ENCODE measurements around the gene NLRP9.

Gene NLRP9

DNA sequence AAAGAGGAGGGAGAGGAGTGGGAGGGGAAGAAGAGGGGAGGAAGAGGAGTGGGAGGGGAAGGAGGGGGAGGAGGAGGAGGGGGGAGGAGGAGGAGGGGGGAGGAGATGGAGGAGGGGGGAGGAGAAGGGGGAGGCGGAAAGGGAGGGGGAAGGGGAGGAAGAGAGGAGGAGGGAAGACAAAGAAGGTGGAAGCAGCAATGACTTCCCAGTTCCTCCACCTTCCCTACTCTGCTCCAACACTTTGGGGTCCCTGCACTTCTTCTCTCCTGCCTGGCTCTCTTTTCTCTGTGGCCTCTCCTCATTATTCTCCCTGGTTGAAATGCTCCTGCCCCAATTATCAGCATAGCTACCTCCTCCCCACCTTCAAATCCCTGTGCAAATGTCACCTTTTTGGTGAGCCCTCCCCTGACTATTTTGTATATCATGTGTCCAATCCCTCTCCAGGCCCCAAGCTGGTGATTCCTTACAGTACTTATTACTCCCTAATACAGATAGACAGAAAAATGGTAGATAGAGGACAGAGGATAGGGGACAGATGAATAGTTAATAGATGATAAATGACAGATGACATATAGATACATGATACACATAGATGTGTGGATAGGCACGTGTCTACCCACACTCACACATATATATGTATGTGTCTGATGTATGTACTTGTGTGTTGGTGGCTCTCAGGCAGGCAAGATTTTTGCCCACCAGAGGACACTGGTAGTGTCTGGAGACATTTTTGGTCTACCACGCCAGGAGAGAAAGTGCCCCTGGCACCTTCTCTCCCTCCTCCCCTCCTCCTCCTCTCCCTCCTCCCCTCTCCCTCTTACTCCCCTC, 25.2 kb downstream of the NLRP9 start:
- TF ChIP-seq SIN3A (IDR thresholded peaks at IDR 0.05; ENCODE audit: borderline replicate concordance, insufficient read depth, low read length) (no peak), POLR2AphosphoS5 (IDR thresholded peaks at IDR 0.05; ENCODE audit: low read depth, low read length) (no peak), FOXP2 (optimal IDR thresholded peaks at IDR 0.05; ENCODE audit: borderline replicate concordance, extremely low read depth, extremely low read length, insufficient read depth) (no peak), TAF1 (IDR thresholded peaks at IDR 0.05; ENCODE audit: borderline replicate concordance, insufficient read depth, low read length) (no peak)
- TF ChIP-seq, protein P1, sequence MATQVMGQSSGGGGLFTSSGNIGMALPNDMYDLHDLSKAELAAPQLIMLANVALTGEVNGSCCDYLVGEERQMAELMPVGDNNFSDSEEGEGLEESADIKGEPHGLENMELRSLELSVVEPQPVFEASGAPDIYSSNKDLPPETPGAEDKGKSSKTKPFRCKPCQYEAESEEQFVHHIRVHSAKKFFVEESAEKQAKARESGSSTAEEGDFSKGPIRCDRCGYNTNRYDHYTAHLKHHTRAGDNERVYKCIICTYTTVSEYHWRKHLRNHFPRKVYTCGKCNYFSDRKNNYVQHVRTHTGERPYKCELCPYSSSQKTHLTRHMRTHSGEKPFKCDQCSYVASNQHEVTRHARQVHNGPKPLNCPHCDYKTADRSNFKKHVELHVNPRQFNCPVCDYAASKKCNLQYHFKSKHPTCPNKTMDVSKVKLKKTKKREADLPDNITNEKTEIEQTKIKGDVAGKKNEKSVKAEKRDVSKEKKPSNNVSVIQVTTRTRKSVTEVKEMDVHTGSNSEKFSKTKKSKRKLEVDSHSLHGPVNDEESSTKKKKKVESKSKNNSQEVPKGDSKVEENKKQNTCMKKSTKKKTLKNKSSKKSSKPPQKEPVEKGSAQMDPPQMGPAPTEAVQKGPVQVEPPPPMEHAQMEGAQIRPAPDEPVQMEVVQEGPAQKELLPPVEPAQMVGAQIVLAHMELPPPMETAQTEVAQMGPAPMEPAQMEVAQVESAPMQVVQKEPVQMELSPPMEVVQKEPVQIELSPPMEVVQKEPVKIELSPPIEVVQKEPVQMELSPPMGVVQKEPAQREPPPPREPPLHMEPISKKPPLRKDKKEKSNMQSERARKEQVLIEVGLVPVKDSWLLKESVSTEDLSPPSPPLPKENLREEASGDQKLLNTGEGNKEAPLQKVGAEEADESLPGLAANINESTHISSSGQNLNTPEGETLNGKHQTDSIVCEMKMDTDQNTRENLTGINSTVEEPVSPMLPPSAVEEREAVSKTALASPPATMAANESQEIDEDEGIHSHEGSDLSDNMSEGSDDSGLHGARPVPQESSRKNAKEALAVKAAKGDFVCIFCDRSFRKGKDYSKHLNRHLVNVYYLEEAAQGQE (IDR thresholded peaks at IDR 0.05; ENCODE audit: insufficient read depth in 1 of 2, low read depth in 2 of 2, low read length in 2 of 2), result no peak

DNA sequence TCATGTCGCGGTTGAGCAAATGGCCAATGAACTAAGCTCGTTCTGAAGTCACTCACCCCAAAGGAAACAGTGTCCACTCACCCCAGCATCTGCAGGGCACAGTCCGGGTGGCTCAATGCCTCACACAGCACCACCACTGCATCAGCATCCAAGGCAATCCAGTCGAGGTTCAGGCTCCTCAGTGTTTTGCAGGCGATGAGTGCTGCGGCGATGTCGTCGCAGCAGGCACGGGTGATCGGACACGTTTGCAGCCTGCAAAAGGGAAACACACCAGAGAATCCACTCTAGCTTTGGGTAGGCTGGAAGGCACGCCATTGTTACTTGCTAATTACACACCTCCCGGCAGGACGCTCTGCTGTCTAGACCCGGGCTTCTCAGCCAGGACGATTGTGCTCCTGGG, 26.5 kb downstream of the NLRP9 start:
- TF ChIP-seq, protein P1 (IDR thresholded peaks at IDR 0.05; ENCODE audit: insufficient read depth in 1 of 2, low read depth in 2 of 2, low read length in 2 of 2), result no peak
- TF ChIP-seq TAF1 (IDR thresholded peaks at IDR 0.05; ENCODE audit: borderline replicate concordance, insufficient read depth, low read length), result no peak
- no peak for TF ChIP-seq SIN3A (IDR thresholded peaks at IDR 0.05; ENCODE audit: borderline replicate concordance, insufficient read depth, low read length)
- no peak for TF ChIP-seq FOXP2 (optimal IDR thresholded peaks at IDR 0.05; ENCODE audit: borderline replicate concordance, extremely low read depth, extremely low read length, insufficient read depth)
- no peak for TF ChIP-seq POLR2AphosphoS5 (IDR thresholded peaks at IDR 0.05; ENCODE audit: low read depth, low read length)

DNA sequence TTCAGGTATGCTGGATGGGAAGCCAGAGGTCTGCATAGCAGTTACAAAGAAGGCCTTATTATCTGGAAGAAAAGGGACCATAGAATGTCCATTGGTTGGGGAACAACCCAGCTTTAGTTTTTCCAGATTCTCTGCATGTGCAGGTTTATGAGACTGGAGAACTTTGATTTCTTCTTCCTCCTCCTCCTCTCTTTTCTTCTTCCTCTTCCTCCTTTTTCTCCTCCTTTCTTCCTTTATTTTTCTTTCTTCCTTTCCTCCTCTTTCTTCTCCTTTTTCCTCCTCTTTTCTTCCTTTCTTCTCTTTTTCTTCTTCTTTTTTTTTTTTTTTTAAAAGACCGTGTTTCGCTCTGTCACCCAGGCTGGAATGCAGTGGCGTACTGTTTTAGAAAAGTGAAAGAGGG, 32.2 kb downstream of the NLRP9 start:
- TF ChIP-seq POLR2AphosphoS5 (IDR thresholded peaks at IDR 0.05; ENCODE audit: low read depth, low read length) (no peak), TAF1 (IDR thresholded peaks at IDR 0.05; ENCODE audit: borderline replicate concordance, insufficient read depth, low read length) (no peak), FOXP2 (optimal IDR thresholded peaks at IDR 0.05; ENCODE audit: borderline replicate concordance, extremely low read depth, extremely low read length, insufficient read depth) (no peak), SIN3A (IDR thresholded peaks at IDR 0.05; ENCODE audit: borderline replicate concordance, insufficient read depth, low read length) (no peak)
- TF ChIP-seq, protein P1 (IDR thresholded peaks at IDR 0.05; ENCODE audit: insufficient read depth in 1 of 2, low read depth in 2 of 2, low read length in 2 of 2), result no peak

DNA sequence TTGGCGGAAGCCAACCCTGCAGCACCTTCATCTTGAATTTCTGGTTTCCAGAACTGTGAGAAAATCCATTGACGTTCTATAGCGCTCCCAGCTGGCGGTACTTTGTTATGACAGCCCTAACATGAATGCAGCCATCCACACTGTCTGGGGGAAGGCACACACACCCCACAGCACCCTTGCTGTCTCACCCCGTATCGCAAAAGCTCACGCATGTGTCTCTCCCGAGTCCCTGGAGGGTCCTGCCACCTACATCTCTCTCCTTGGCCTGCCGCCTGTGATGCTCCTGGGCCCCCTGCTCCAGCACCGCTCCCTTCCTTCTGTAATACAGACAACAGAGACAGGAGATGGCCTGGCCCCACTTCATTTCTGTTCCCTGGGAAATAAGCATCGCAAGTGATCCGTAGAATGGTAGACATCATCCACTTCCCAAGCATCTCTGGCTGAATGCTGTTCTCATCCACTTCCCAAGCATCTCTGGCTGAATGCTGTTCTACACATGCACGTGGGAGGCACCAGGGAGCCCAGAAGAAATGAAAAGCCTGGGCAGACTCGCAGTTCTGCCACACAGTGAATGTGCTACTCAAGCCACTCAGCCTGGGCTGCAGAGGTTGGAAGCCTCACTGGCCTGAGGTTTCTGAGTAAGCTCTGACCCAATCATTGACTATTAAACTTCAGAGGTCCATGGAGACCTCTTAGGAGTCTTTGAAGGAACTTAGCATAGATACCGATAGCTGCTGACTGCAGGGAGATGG, 33.5 kb downstream of the NLRP9 start:
- no peak for TF ChIP-seq POLR2AphosphoS5 (IDR thresholded peaks at IDR 0.05; ENCODE audit: low read depth, low read length)
- TF ChIP-seq SIN3A (IDR thresholded peaks at IDR 0.05; ENCODE audit: borderline replicate concordance, insufficient read depth, low read length), result no peak
- TF ChIP-seq FOXP2 (optimal IDR thresholded peaks at IDR 0.05; ENCODE audit: borderline replicate concordance, extremely low read depth, extremely low read length, insufficient read depth), result no peak
- no peak for TF ChIP-seq TAF1 (IDR thresholded peaks at IDR 0.05; ENCODE audit: borderline replicate concordance, insufficient read depth, low read length)

DNA sequence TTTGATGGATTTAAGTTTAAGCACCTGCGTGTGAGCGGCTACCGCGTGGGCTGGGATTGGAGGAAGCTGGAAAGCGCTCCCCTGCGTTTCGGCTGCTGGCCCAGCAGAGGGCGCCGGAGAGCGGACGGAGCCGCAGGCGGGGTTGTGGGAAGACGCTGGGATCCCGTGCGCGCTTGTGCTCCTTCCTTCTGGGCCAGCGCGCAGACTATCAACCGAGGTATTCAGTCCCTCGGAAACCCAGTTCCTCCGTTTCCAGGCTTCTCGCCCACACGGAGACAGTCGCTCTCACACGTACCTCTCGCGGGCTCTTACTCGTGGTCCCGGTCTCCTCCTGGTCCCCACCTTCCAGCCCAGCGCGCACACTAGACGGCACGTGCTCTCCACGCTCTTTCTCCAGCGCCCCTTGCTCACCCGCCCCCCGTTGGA, 34.4 kb downstream of the NLRP9 start:
- no peak for TF ChIP-seq TAF1 (IDR thresholded peaks at IDR 0.05; ENCODE audit: borderline replicate concordance, insufficient read depth, low read length)
- peak; percentile 43 for TF ChIP-seq FOXP2 (optimal IDR thresholded peaks at IDR 0.05; ENCODE audit: borderline replicate concordance, extremely low read depth, extremely low read length, insufficient read depth)
- TF ChIP-seq POLR2AphosphoS5 (IDR thresholded peaks at IDR 0.05; ENCODE audit: low read depth, low read length), result no peak
